GM21526 (cell line): Measurements from ENCODE around the gene CNGB1.

Experiments
- ATAC-seq: cut with Tn5 transposase; IDR thresholded peaks from one replicate; pipeline ENCODE4 v1.9.1; 2021; ENCODE audit warnings: moderate library complexity; ENCODE audit not compliant: unreplicated experiment, low FRiP score

The CNGB1 gene

GRCh38 chr16:57977418-57978069 is 6.6 kb upstream of the CNGB1 start:
- ATAC-seq: no peak

- no peak for ATAC-seq
Observed at GRCh38 chr16:57976331-57976796, 5.4 kb upstream of the CNGB1 start.

GRCh38 chr16:57972306-57972705 is 1.4 kb upstream of the CNGB1 start:
- no peak for ATAC-seq

GRCh38 chr16:57971848-57972247 is 920 bp upstream of the CNGB1 start:
- ATAC-seq: no peak

GRCh38 chr16:57970319-57970718 is 609 bp downstream of the CNGB1 start:
- ATAC-seq: no peak

- no peak for ATAC-seq
Observed at GRCh38 chr16:57969451-57970123, 1.3 kb downstream of the CNGB1 start.

GRCh38 chr16:57967916-57968315 is 3.0 kb downstream of the CNGB1 start:
- no peak for ATAC-seq

- no peak for ATAC-seq
Observed at GRCh38 chr16:57966986-57967385, 3.9 kb downstream of the CNGB1 start.

GRCh38 chr16:57966204-57966771 is 4.6 kb downstream of the CNGB1 start:
- ATAC-seq: no peak

- no peak for ATAC-seq
Observed at GRCh38 chr16:57964157-57964700, 6.7 kb downstream of the CNGB1 start.

GRCh38 chr16:57962756-57963155 is 8.2 kb downstream of the CNGB1 start:
- ATAC-seq: no peak

GRCh38 chr16:57962046-57962445 is 8.9 kb downstream of the CNGB1 start:
- ATAC-seq: no peak

- ATAC-seq: no peak
Observed at GRCh38 chr16:57961538-57961937, 9.4 kb downstream of the CNGB1 start.

GRCh38 chr16:57960826-57961472 is 10.0 kb downstream of the CNGB1 start:
- ATAC-seq: no peak

GRCh38 chr16:57960310-57960709 is 10.6 kb downstream of the CNGB1 start:
- ATAC-seq: no peak

- no peak for ATAC-seq
Observed at GRCh38 chr16:57959804-57960203, 11.1 kb downstream of the CNGB1 start.

GRCh38 chr16:57959121-57959520 is 11.8 kb downstream of the CNGB1 start:
- ATAC-seq: no peak

GRCh38 chr16:57958544-57958943 is 12.4 kb downstream of the CNGB1 start:
- no peak for ATAC-seq

GRCh38 chr16:57957673-57958392 is 13.1 kb downstream of the CNGB1 start:
- no peak for ATAC-seq

GRCh38 chr16:57956924-57957672 is 13.8 kb downstream of the CNGB1 start:
- no peak for ATAC-seq
